Right renal pelvis (tissue), 4 donors: ENCODE results near the gene COL6A1. TPM values are rescaled to one million over a fixed set of nuclear protein-coding genes. Genes with fewer than 3 reads are reported as not detected.
A peak's percentile ranks its signal among the peaks of the same experiment; 100 is the strongest.
"Not testable (repeated sequence)": the region's sequence is repeated elsewhere in the genome, so short reads cannot be mapped to it uniquely, and the experiment has no call there.

Source experiments
- DNase-seq, 4 donors: peaks; one replicate each; pipeline ENCODE4 v3.0.0-alpha.2; 2013; ENCODE audit warnings: low read depth in 4 of 4, low spot score in 3 of 4, missing footprints in 1 of 4
- polyA plus RNA-seq, 4 donors: library from polyadenylated mRNA; unstranded; fragments of 120-200 nt; gene quantifications; one replicate each; pipeline ENCODE4 v1.2.1, GENCODE V29; 2013; ENCODE audit not compliant: insufficient read length in 4 of 4

Gene COL6A1
- polyA plus RNA-seq, 4 donors = 251 to 352 (median 268) TPM

DNA sequence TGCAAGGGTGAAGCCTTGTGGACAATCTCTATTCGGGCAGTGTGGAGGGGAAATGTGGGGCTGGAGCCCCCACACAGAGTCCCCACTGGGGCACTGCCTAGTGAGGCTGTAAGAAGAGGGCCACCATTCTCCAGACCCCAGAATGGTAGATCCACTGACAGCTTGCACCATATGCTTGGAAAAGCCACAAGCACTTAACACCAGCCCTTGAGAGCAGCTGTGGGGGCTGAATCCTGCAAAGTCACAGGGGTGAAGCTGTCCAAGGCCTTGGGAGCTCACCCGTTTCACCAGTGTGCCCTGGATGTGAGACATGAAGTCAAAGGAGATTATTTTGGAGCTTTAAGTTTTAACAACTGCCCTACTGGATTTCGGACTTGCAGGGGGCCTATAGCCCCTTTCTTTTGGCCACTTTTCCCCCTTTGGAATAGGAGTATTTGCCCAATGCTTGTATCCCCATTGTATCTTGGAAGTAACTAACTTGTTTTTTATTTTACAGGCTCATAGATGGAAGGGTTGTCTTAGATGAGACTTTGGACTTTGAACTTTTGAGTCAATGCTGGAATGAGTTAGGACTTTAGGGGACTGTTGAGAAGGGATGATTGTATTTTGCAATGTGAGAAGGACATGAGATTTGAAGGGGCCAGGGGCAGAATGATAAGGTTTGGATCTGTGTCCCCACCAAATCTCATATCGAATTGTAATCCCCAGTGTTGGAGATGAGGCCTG lies 16.3 kb upstream of the COL6A1 start:
- no peak for DNase-seq

DNA sequence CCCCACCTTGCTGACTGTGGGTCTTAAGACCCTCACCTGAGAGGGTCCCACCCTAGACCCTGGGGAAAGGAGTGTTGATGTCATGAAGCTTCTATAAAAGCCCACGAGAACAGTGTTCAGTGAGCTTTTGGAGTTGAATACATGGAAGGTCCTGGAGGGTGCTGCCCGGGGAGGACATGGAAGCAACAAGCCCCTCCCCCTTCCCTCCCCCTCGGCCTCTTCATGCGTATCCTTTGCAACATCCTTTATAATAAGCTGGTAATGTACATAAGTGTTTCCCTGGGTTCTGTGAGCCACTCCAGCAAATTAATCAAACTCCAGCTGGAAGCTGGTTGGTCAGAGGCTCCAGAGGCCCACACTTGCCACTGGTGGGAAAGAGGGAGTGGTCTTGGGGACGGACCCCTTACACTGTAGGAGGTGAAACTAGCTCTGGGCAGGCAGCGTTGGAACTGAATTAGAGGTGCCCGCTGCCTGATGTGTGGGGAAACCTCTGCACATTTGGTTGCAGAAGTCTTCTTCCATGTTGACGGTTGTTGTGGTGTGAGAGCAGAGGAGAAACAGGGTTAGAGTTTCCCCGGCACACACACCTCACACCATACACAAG lies 14.7 kb upstream of the COL6A1 start:
- no peak for DNase-seq

DNA sequence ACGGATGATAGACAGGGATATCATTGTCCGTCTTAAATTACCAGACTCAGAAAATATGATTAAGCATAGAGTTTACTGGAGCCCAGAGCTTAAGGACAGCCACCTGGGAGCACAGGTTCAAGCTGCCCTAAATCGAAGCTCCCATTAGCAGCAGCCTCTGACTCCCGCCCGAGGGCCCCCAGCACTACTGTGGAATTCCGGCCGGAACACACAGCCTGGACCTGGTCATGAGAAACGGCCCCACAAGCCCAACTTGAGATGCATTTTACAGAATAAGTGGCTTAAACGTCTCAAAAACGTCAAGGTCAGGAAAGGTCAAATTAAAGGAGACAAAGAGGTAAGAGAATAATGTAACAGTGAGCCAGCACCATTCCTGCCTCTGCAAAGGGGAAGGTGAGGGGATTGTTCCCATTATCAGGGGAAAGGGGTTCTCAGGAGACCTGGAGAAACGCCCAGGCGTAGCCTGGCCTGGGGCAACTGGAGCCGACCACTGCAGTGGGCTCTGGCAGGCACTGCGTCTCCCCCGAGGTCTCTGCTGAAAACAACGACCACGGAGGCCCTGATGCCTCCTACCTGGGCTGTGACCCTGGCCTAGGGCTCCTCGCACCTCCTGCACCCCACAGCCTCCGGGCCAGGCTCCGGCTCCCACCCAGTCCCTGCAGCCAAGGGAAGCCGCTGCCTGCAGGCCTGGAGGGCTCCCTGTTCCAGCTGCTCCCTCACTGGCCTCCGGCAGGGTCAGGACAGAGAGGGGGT lies 11.5 kb upstream of the COL6A1 start:
- DNase-seq = no peak

DNA sequence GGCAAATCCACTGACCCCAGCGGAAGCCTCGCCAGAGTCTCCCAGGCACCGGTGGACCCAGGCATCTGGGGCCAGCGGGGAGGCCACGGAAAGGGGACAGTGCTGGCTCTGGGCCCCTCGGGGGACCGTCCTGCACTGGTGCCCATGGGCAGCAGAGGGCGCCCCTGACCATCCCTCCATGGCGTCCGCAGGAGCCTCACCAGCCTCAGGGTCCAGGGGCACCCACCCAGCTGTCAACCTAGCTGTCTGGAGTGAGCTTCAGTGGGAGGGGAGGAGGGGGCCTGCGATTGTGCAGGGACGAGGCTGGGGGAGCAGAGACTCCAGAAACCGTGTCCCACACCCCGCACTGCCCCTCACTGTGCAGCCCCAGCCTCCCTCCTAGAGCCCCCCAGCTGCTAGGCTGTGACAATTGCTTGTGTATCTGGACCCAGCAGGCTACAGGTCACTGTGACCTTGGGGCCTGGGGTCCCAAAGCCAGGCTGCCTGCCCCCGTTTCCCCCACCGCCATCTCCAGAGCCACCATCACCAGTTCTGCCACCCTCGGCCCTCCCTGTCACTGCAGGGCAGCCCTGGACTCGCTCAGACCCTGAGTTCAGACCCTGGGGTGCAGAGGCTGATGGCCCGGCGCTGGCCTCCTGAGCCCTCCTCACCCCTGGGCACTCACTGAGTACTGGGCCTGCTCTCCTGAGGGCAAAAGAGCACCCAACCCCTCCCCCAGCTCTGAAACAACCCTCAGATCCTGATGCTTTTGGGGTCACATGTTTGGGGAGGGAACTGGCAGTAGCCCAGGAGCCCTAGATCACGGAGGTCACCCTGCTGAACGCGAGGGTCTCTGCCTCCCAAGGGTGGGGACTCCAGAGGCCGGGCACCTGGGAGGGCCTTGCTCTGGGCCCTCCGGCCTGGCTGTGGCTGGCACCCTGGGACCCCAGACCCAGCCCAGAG lies 10.6 kb upstream of the COL6A1 start:
- DNase-seq = peak in 1 of 4 donors; percentile 39

DNA sequence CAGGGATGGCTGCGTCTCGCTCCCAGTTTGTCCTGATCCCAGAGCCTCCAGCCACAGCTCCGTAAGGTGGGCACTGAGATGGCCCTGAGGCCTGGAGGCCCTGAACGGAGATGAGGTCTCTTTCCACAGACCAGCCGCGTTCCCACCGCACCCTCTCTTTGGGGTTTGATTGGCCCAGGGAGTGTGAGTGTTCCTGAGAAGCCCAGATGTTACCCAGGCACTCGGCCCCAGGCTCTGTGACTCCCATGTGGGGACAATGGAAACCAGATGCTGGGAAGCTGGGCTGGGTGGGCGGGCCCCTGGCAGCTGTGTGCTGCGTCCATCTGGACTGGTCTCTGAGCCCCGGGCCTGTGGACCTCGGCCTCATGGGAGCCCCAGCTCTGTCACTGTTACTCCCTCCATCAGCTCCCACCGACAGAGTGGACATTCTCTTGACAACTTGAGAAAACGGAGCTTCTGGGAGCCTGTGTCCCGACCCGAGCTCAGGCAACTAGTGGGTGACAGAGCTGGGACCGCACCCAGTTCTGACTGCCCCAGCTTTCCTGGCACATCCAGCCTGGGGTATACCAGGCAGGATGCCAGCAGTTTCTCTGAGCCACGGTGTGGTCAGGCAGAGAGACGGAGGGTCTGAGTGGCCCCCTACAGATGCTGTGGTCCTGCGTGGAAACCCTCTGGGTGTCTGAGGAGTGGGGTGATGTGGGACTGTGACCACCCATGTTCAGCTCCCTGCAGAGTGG lies 9.8 kb upstream of the COL6A1 start:
- DNase-seq = peak in 1 of 4 donors; percentile 20

DNA sequence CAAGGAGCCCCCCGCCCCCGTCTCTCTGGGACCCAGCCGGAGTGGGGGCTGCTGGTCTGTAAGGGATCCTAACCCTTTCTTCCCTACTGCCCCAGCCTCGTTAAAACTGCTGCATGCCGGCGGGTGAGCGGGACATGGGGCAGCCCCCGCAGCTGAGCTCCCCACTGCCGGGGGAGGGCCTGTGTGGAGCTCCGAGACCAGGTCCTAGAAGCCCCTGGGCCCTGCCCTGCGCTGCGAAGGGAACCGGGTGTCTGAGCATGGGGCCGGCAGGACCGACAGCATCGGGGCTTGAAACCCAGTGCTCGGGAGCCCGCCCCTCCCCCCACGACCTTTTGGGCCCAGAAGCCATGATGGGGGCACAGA lies 9.2 kb upstream of the COL6A1 start:
- no peak for DNase-seq

DNA sequence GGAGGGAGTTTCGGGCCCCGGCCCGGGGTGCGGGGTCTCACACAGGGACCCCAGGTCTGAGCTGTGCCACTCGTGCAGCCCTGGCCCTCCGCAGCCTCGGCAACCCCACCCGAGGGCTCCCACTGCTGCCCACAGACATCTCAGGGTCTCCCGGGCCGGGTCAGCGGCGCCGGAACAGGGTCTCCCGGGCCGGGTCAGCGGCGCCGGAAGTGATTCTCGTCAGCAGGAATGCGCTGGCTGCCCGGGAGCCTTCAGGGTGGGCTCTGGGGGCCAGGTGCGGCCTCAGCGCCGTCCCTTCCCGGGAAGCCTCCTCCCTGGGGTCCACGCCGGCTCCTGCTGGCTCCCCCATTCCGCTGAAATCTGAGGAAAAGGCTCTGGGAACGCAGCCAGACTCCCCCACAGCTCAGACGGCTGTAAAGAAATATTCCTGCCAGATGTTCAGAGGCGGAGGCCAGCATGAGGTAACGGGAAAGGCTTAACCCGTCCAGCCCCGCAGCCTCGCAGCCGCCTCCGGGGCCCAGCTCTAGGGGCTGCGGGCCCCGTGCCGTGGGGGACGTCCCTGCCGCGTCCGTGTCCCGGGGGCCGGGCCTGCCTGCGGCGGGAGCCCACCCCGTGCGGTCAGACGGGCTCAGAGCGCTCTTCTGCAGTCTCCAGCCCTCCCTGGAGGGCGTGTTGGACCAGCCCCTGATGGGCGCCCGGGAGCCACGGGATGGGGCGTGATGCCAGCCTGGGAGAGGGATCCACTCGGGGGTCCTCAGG lies 8.7 kb upstream of the COL6A1 start:
- DNase-seq = peak in 3 of 4 donors; percentile 84 to 88 (median 86)

DNA sequence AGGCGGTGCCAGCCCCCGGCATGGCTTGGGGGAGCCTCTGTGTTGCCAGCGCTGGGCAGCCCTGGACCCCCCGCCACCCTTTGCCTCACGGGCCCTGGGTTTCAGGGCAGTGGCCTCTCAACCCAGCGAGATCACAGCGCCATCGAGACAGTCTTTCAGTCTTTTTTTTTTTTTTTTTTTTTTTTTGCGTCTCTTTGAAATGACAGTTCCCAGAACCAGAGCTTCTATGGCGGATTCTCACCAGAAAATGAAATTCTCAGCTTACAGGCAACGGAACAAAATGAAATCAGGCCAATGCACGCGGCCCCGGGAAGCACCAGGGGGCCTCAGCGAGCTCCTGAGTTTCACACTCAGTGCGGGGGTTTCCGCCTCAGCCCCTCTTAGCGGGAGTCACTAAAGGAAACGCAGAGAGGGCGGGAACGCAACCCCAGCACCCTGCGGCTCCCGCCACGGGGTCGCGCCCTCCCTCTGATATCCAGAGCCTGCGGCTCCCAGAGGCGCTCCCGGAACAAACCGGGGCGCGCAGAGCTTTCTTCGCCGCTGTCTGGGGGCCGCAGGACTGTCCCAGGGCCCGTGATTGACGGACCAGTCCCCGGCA lies 8.0 kb upstream of the COL6A1 start:
- peak in 3 of 4 donors; percentile 75 to 81 (median 79) for DNase-seq

DNA sequence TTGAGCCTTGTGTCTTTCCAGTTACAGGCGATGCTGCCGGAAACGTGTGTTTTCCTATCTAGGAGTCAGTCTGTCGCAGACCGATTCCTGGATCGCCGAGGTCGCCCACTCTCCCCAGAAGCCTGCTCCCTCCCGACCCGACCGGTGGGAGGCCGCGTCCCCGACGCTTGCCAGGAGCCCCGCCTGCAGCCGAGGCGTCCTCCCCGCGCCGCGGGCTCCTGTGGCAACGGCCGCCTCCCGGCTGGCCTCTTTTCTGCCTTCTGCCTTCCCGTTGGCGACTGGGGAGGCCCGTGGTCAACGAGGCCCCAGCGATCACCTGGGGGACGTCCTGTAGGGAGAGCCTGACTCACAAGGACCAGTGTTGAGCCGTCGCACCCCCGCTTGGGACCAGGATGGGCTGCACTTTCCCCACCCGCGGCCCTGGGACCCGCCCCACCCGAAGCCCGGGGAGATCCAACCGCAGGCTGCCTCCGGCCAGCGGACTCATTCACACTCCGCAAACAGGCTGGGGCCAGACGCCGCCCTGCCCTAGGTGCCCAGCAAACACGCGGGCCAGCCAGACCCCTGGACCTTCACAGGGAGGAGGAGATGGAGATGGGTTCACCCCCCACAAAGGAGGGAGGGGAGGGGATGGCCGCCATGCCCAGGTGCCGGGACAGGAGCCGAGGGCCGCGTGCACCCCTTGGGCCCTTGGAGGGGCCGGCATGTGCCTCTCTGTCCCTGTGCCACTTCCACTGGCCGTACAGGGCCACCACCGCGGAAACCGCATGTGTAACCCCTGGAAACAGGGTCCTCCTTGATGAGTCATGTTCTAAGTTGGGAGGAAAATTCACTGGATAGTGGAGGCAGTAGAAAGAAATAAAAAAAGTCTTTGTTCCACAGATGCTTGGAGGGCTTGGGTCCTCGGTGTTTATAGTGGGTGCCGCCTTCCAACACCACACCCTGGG lies 7.2 kb upstream of the COL6A1 start:
- DNase-seq = no peak

DNA sequence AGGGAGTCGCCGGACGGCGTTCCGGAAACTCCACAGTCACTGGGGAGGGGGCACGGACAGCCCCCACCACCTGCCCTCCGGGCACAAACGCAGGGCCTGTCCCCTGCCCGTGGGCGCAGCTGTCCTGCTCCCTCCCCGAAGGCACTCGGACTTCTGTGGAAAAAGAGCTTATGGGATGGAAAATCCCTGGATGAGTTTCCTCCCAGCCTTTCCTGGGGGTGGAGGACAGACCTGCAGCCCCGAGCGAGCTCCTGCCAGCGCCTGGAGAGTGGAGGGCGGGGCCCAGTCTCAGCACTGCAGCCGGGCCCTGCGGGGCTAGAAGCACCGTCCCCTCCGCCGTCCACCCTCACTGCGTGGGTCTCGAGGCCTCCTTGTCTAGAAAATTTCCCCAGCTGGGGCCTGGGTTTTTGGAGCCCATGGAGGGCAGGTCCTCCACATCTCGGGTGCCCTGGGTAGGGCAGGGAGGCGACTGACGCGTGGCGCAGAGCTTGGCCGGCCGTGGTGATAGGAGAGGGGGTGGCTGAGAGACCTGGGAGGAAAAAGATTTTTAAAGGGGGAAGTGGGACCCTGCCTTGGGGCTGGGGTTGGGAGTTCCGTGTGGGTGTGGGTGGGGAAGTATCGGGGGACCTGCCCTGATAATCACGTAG lies 6.4 kb upstream of the COL6A1 start:
- DNase-seq = no peak

DNA sequence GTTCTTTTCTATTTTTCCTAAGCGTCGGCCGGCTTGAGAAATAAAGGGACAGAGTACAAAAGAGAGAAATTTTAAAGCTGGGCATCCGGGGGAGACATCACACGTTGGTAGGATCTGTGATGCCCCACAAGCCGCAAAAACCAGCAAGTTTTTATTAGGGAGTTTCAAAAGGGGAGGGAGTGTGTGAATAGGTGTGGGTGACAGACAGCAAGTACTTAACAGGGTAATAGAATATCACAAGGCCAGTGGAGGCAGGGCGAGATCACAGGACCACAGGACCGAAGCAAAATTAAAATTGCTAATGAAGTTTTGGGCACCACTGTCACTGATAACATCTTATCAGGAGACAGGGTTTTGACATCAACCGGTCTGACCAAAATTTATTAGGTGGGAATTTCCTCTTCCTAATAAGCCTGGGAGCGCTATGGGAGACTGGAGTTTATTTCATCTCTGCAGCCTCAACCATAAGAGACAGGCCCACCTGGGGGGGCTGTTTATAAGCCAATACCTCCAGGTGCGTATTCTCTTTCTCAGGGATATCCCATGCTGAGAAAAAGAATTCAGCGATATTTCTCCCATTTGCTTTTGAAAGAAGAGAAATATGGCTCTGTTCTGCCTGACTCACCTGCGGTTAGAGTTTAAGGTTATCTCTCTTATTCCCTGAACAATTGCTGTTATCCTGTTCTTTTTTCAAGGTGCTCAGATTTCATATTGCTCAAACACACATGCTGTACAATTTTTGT lies 5.7 kb upstream of the COL6A1 start:
- DNase-seq = not testable (repeated sequence)

DNA sequence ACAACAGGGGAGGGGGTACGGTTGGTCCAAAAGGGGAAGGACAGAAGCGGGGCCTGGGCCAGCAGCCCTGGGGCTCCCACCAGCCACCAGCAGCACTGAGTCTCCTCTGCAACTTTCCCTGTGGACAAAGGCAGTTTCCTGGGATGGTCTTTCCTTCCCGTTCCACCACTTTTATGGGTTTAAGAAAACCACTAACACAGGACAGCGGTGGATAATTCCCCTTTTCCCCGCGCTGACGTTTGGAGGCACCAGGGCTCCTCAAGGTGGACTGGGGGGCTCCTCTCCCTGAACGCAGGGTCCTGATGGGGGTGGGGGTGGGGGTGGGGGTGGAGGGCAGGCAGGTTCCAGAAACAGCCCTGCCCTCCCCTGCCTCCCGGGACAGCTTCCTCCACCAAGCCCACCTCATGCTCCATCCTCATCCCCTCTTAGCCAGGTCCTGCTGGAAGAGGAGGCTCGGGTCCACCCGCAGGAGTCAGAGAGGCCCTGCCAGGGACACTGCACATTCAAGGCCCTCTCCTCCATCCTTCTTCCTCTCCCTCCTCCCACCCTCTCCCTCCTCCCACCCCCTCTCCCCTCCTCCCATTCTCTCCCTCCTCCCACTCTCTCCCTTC lies 4.8 kb upstream of the COL6A1 start:
- DNase-seq = no peak

DNA sequence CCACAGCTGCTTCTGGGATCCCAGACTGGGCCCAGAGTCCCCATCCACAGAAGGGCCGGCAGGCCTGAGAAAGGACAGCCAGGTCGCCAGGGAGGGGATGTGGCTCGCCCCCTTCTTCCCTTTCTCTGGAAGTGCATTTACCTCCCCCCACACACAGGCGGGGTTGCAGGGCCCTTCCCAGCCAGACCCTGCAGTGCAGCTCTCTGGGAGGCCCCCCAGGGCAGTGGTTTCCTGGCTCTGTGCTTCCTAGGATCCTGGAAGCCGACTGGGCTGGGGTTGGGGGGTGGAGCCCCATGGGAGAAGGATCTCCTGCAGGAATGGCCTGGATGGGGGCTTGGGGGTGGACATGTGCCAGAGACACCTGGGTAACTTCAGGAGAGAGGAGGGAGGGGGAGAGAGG lies 4.2 kb upstream of the COL6A1 start:
- no peak for DNase-seq

DNA sequence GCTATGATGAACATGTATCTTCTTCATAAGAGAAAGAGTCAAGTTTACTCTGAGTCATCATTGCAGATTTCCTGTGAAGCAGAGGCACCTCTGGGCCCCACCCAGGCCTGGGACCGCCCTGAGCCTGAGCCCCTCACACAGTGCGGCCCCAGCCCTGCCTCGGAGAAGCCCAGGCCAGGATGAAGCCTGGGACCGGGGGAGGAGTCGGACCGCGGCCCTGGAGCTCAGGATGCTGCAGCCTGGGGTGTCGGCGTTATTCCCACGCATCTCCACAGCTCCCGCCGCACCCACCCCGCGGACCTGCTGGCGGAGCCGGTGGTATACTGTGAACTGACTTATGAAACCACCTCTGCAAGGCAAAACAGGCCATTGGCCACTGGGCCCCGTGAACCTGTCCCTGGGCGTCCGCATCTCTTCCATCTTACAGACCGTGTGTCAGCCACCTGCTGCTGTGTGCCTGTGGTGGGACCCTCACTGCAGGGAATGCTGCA lies 2.4 kb upstream of the COL6A1 start:
- DNase-seq = no peak

DNA sequence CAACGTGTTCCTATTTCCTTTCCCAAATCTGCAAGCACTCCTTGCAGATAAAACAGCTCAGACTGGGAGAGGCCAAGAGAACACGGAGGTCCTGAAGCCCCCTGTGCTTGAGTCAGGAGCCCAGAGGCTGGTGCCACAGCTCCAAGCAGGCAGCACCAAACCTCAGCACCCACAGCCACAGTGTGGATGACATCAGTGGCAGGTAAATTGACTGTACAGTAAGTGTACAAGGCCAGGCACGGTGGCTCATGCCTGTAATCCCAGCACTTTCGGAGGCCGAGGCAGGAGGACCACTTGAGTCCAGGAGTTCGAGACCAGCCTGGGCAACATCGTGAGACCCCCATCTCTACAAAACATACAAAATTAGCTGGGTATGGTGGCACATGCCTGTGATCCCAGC lies 1.9 kb upstream of the COL6A1 start:
- DNase-seq = no peak

DNA sequence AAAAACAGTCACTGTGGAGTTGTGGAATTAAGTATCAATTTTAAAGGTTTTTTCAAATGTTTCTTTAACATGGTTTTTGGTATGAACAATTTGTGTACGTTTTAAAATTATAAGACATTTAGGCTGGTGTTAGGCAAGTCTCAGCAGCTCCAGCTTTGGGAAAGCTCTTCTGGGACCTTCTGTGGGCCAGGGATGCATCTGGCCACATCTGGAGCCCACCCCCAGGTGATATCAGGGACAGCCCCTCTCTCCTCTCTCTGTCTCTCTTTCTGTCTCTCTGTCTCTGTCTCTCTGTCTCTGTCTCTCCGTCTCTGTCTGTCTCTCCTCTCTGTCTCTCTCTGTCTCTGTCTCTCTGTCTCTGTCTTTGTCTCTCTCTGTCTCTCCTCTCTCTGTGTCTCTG lies 1.3 kb upstream of the COL6A1 start:
- DNase-seq = no peak
